Sigmoid colon (tissue), 7 donors: ENCODE measurements around the gene POLE. TPM values are rescaled to one million over a fixed set of nuclear protein-coding genes. Genes with fewer than 3 reads are reported as not detected.

ENCODE experiments used
- DNase-seq: peaks from one replicate; pipeline ENCODE4 v3.0.0-alpha.2; 2019
- H3K27ac ChIP-seq, 4 donors: fragments of 200-600 bp; sonication (generic); one replicate each; pipeline ENCODE4 v1.5.1; 2016 to 2019; ENCODE audit warnings: mild to moderate bottlenecking in 1 of 4
- H3K27me3 ChIP-seq, 3 donors: fragments of 200-600 bp; sonication (generic); one replicate each; pipeline ENCODE4 v1.5.1; 2019; ENCODE audit warnings: mild to moderate bottlenecking in 1 of 3
- H3K36me3 ChIP-seq, 4 donors: fragments of 200-600 bp; sonication (generic); one replicate each; pipeline ENCODE4 v1.5.1; 2016 to 2019
- H3K4me1 ChIP-seq, 4 donors: fragments of 200-600 bp; sonication (generic); one replicate each; pipeline ENCODE4 v1.5.1; 2017 to 2019
- H3K4me3 ChIP-seq, 4 donors: fragments of 200-600 bp; sonication (generic); one replicate each; pipeline ENCODE4 v1.5.1; 2017 to 2019; ENCODE audit warnings: mild to moderate bottlenecking in 2 of 4, moderate library complexity in 1 of 4
- H3K9me3 ChIP-seq, 4 donors: fragments of 200-600 bp in 3 of 4; sonication (generic) in 3 of 4; one replicate each; pipeline versions ENCODE4 v1.5.1 to v1.6.1; 2013 to 2019
- CTCF ChIP-seq, 4 experiments: fragments of 450-650 bp in 3 of 4; fragments of 200-600 bp in 1 of 4; IDR thresholded peaks; one replicate each; pipeline ENCODE4 v1.5.1; 2016 to 2019; ENCODE audit warnings: antibody characterized with exemption in 4 of 4, mild to moderate bottlenecking in 3 of 4, moderate library complexity in 2 of 4
- EP300 ChIP-seq, 4 donors: sonication (generic); formaldehyde crosslinking; IDR thresholded peaks; one replicate each; pipeline ENCODE4 v1.6.1; 2017; ENCODE audit warnings: antibody characterized with exemption in 4 of 4
- POLR2A ChIP-seq, 2 donors: fragments of 450-650 bp; IDR thresholded peaks; one replicate each; pipeline ENCODE4 v1.6.1; 2016; ENCODE audit warnings: antibody characterized with exemption in 2 of 2, mild to moderate bottlenecking in 2 of 2, moderate library complexity in 2 of 2
- POLR2AphosphoS5 ChIP-seq, 4 donors: sonication (generic); formaldehyde crosslinking; IDR thresholded peaks; one replicate each; pipeline ENCODE4 v1.6.1; 2017; ENCODE audit warnings: antibody characterized with exemption in 4 of 4
- WGBS, 2 donors: extraction: QIAGEN DNeasy Blood & Tissue Kit; methylation state at CpG; one replicate each; pipeline ENCODE4 v1.1.7; 2013; 5-methylcytosine and 5-hydroxymethylcytosine counted together
- intact Hi-C: fragments of 100-400 bp; cut with DNase I; formaldehyde crosslinking; loops from one replicate; pipeline ENCODE4 v1.15.1; 2023
- polyA plus RNA-seq, 3 donors: library from polyadenylated mRNA; stranded (reverse); fragments of 200-250 nt; gene quantifications; one replicate each; pipeline ENCODE4 v1.2.3, GENCODE V29; 2013
- total RNA-seq, 4 donors: library from RNA; depleted of rRNA; stranded (reverse); fragments of >200 nt; gene quantifications; one replicate each; pipeline ENCODE4 v1.1.0, GENCODE V29; 2016
- donor health status: healthy with polysubstance abuse.
- donor health status: Bipolar disorder and iron deficiency.
- donor health status: healthy.

The POLE gene
- total and polyA plus RNA-seq, 7 donors, result 11.1 to 37.4 (median 32.9) TPM

- TF ChIP-seq EP300 (IDR thresholded peaks at IDR 0.05) (no peak), POLR2AphosphoS5 (IDR thresholded peaks at IDR 0.05) (no peak), POLR2A (IDR thresholded peaks at IDR 0.05) (no peak), CTCF (IDR thresholded peaks at IDR 0.05) (no peak)
- Histone ChIP-seq H3K36me3 (peaks cover 0 to 25% (median 4%) of the 10 kb centered on the region in 4 donors), H3K27me3 (peaks cover 10 to 18% (median 14%) of the 10 kb centered on the region in 3 donors), H3K4me1 (peaks cover 0 to 17% (median 15%) of the 10 kb centered on the region in 4 donors), H3K4me3 (no peak overlapping the region), H3K27ac (no peak overlapping the region), H3K9me3 (no peaks in the 10 kb centered on the region)
- intact Hi-C loops, result no loop called here
- no peak for DNase-seq
- 94% methylated on average over 22 of the region's 22 CpGs for WGBS, 2 donors
Observed at GRCh38 chr12:132624186-132624855, 62.8 kb downstream of the POLE start.

GRCh38 chr12:132623072-132623869 lies 63.9 kb downstream of the POLE start:
- no peak for TF ChIP-seq EP300 (IDR thresholded peaks at IDR 0.05)
- no peak for TF ChIP-seq POLR2A (IDR thresholded peaks at IDR 0.05)
- TF ChIP-seq POLR2AphosphoS5 (IDR thresholded peaks at IDR 0.05), result no peak
- no peak for TF ChIP-seq CTCF (IDR thresholded peaks at IDR 0.05)
- no peak for DNase-seq
- H3K27me3 ChIP-seq, result peaks cover 19 to 28% (median 19%) of the 10 kb centered on the region in 3 donors
- 78 to 85% methylated on average over 25 of the region's 25 CpGs for WGBS, 2 donors
- peaks cover 0 to 23% (median 18%) of the 10 kb centered on the region in 4 donors for H3K4me1 ChIP-seq
- H3K36me3 ChIP-seq, result peaks cover 0 to 24% (median 4%) of the 10 kb centered on the region in 4 donors
- H3K27ac ChIP-seq, result peak overlapping the region in 3 of 4 donors; percentile 17 to 42 (median 34)
- no peak overlapping the region for H3K4me3 ChIP-seq
- intact Hi-C loops, result no loop called here
- no peaks in the 10 kb centered on the region for H3K9me3 ChIP-seq

- H3K9me3 ChIP-seq, result peaks cover 0 to 2% (median under 1%) of the 10 kb centered on the region in 4 donors
- DNase-seq, result no peak
- WGBS, 2 donors, result 19 to 53% methylated on average over 11 of the region's 11 CpGs
- peaks cover 25 to 35% (median 26%) of the 10 kb centered on the region in 3 donors for H3K27me3 ChIP-seq
- intact Hi-C loops, result no loop called here
- H3K4me1 ChIP-seq, result peaks cover 0 to 30% (median 22%) of the 10 kb centered on the region in 4 donors
- no peak overlapping the region for H3K4me3 ChIP-seq
- H3K36me3 ChIP-seq, result peaks cover 0 to 24% (median 4%) of the 10 kb centered on the region in 4 donors
- TF ChIP-seq EP300 (IDR thresholded peaks at IDR 0.05) (no peak), POLR2AphosphoS5 (IDR thresholded peaks at IDR 0.05) (peak in 1 of 4 donors; percentile 53)
- peak overlapping the region in 3 of 4 donors; percentile 17 to 42 (median 34) for H3K27ac ChIP-seq
Observed at GRCh38 chr12:132622437-132623071, 64.6 kb downstream of the POLE start.

GRCh38 chr12:132621657-132622435 lies 65.3 kb downstream of the POLE start:
- Histone ChIP-seq H3K4me1 (peaks cover 0 to 32% (median 22%) of the 10 kb centered on the region in 4 donors), H3K4me3 (no peak overlapping the region), H3K9me3 (peaks cover 0 to 6% (median 4%) of the 10 kb centered on the region in 4 donors), H3K27me3 (peaks cover 30 to 42% (median 32%) of the 10 kb centered on the region in 3 donors), H3K36me3 (peaks cover 0 to 24% (median 4%) of the 10 kb centered on the region in 4 donors), H3K27ac (peak overlapping the region in 2 of 4 donors; percentile 34 to 42)
- intact Hi-C loops, result no loop called here
- TF ChIP-seq POLR2A (IDR thresholded peaks at IDR 0.05), result no peak
- TF ChIP-seq EP300 (IDR thresholded peaks at IDR 0.05), result no peak
- TF ChIP-seq CTCF (IDR thresholded peaks at IDR 0.05), result no peak
- no peak for TF ChIP-seq POLR2AphosphoS5 (IDR thresholded peaks at IDR 0.05)
- no peak for DNase-seq
- WGBS, 2 donors, result 41 to 76% methylated on average over 21 of the region's 21 CpGs
